SKM-1 (cell line): Measurements from ENCODE around the gene QTRT2.

Experiments
- DNase-seq: peaks from one replicate; lab custom pipeline; 2025; ENCODE audit not compliant: unreplicated experiment; lab: John Stamatoyannopoulos, UW

The QTRT2 gene

DNA sequence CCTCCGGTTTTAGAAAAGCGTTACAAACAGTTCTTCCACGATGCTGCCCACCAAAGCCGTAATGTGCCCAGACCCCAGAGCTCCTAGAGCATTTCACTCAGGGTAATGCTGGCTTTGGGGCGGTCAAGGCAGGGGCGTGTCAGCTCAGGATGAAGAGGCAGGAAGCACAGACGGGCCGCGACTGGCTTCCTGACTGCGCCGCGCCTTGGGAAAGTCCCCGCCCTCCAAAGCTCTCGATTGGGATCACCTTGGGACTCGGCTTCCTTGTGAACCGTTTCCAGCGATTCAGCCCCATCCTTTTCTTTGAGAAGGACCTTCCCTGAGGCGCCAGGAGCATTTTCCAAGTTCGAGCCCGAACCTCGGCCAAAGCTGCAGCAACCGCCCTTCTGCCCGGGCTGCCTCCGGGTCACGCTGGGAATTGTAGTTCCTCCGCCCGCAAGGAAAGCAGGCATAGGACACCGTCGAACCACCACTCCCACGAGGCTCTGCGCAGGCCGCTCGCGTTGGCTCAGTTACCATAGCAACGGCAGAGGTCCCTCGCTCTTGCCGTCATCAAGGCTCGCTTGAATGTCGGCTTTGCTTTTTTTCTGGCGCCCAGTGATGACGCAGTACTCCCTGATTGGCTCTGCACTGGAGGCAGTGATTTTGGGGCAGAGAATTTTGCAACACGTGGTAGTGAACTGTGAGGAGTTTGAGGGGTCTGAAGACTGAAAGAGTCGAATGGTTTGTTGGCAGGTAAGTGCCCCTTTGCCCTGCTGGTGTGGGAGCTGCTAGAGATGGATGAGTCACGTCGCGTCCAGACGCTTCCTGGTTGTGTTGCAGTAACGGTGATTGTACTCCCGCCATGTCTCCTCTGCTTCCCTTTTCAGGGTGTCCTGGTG, at the start of gene QTRT2, which contains the start of gene CCDC191:
TSS of gene QTRT2 (plus strand) at position 608 of the 881 bp plus-strand sequence. CDS start 8,521 bp downstream, outside the sequence.
TSS of gene CCDC191 (minus strand) at position 397 of the 881 bp plus-strand sequence. CDS start at position 337, 60 bp downstream.
- peak; percentile 99 for DNase-seq

DNA sequence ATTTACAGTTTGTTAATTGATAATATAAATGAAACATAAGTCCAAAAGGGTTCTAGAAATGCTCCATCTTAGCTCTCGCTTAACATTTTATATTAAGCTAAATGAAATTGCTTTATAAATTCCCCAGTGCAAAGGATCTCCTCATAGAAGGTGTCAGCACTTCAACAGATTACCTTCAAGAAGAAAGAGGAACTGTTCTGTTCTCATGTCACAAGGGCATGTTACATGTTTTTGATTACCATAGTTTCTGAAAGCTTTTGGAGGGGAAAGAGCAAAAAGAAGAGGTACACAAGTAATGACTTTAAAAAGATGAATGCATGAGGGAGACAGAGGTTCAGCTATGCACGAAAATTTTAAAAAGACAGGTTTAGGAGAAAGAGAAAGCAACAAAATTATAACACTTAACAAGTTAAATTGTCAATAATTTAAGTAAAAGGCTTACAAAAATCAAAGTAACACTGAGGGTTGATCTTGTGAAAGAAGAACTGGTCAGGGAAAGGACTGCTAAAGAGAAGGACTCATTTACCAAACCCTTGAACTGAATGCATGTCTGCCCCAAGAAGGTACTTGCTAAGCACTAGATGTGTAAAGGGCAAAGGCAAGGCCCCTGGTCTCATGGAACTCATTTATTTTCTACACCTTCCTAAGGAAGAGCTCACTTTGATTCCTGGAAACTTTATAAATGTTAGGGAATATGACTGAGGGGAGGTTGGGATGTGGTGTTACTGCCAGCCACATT, 45.3 kb upstream of the QTRT2 start:
- DNase-seq = no peak

DNA sequence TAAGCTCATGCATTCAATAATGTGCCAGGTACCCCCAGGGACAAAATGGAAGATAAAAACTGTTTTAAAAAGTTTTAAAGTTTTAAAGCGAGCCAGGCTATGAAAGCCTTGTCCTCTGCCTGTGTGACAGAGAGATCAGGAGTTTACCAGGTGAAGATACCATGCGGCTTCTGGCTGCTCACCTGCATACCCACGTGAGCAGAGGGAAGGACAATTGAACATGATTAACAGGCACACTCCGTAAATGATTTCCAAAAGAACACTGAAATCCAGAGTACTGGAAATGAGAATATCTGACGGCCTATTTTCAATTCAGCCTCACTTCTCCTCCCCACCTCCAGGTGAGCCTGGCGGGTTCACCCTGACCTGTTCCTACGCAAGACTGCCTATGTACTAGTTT, 42.3 kb upstream of the QTRT2 start:
- no peak for DNase-seq

DNA sequence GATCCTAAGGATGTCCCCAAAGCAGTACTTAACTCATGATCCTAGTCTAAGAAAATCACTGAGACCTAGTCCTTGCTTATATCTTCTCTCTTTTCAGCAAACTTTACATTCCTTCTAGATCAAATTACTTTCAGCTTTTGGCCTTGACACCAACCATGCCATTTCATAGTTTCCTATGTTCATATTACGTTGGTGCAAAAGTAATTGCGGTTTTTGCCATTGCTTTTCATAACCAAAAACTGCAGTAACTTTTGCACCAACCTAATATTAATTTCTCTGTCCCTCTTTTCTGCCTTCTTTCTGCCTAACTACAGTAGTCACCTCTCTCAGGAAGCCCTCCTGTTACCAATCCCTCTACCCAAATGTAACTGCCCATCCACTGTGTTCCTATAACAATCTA, 37.1 kb upstream of the QTRT2 start:
- DNase-seq = no peak

DNA sequence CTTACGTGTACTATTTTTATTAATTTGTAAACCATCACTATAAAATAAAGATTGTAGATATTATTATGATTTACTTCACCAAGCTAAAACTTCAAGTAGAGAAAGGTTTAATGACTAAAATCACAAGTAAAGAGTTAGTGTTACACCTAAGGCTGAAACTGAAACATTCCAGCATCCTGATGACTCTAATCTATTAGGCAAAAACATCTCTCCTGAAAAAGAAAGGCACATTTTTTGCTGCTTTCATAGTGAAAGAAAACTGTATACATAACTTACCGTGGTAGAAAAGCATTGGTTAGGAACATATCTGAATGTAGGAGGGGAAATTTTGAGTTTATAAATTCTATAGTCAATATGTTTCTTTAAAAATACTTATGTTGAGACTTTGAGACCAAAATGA, 35.6 kb upstream of the QTRT2 start:
- DNase-seq = no peak

DNA sequence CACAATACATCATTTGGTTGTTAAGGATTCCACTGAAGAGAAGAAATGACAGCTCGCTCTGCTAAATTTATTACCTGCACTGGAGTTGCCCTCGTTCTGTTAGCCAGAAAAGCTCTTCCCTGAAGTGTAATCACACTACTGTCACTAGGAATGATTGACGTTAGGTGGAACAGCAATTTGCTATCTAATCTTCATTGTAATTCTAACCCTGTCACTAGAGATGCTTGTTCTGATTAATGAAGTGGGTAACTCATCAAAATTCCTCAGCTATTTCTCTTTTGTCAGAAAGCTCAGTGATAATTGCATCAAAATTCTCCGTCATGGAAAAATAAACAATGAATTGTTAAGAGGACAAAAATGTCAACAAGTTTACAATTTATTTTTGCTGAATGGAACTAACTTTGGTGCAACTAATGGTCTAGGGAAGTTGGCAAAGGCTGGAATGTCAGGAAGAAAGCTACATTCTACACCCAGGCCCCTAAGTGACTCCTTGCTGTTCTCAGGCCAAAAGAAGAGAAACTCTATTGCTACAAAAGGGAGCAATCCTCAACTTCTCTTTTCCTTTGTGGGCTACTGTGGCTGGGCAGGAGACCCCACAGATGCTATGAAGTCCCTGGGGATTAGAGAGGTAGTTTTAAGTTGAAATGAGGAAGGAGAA, 34.3 kb upstream of the QTRT2 start:
- DNase-seq = no peak

DNA sequence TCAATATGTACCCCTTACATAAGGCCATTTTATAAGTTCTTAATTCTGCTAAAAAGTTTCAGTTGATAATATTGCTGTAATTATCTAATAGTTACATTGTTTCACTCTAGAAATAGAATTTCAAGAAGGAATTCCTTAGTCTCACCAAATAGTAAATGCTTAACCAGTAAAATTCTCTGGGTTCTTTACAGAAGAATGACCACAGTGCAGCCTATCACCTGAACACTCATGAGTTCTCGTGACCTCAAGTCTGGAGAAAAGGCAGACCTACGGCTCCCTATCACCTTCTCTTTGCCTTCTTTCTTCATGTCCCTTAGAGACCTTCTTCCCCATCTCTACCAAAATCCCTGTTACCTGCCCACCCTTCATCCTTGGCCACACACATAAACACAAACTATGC, 31.1 kb upstream of the QTRT2 start:
- DNase-seq = no peak

DNA sequence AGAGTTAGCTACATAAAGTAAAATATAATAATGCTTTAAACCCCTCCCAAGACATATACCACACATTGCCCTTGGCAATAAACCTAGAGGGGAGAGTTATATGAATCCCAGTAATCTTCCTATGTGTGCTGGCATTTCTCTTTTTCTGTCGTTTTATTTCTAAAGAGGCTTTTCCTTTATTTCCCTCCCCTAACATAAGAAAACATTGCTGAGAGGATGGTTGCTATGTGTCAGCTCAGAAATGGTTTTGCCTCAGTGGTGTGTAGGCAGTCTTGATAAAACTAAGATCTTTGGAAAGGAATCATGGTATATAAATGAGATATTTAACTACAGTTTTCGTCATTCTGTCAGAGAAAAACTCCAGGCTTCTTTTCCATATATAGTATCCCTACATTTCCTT, 30.2 kb upstream of the QTRT2 start:
- DNase-seq = no peak

DNA sequence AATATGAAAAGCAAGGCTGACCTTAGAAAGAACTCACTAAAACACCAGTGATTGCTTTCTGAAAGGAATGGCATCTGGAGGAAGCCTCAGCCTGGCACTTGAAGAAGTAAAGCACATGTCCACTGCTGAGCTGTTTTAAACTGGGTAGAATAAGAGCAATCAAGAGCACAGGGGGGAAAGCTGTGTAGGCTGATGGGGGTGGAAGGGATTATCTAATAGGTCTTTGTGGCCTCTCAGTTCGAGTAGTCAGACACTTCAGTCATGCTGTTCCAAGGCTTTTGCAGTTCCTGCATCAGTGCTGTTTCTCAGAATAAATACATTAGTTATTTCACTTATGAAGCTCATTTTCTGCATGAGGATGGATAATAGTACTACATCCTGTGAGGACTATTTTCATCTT, 22.8 kb upstream of the QTRT2 start:
- DNase-seq = no peak

DNA sequence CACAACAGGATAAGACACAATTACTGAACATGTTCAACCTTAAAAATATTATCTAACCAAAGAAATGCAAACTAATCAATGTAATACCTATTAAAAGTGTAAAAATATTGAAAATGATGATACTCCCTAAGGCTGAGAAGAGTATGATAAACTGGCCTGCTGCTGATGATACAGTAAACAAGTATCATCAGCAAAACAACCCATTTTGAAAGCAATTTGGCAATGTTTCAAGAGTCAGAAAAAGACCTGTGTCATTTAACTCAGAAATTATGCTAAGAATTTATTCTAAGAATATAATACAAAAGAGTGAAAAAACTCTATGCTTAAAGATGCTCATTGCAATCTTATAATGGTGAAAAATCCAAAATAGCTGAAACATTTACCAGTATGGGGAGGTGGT, 22.3 kb upstream of the QTRT2 start:
- DNase-seq = no peak

DNA sequence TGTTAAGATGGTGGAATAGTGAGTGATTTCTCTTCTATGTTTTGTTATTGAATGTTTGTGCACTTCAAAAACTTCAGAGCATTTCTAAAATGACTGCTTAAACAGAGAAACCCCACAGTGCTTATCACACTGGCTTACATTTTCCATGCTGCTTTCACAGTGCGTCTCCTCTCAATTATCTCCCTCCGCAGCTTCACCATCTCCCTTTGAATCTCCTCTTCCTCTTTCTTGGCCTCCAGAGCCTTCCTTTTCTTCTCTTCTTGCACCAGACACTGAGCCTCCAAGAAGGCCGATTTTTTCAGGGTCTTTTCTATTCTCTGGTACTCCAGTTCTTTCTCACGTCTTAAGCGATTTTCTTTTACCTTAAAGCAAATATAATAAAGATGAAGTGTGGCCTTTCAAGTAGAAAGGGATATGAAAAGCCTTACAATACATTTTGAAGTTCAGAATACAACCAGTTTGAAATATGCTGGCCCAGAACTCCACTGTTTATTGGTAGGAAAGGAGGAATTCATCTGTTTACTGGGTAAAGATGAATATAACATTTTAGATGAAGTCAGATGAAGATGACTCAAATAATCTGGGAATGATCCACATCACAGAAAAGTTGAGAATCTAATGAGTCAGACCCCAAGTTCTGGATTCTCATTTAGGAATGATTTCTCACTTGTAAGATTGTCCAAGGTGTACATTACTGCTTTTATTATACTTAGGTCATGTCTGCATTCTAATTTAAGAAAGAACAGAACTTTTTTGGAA, 21.6 kb upstream of the QTRT2 start:
- DNase-seq = no peak

DNA sequence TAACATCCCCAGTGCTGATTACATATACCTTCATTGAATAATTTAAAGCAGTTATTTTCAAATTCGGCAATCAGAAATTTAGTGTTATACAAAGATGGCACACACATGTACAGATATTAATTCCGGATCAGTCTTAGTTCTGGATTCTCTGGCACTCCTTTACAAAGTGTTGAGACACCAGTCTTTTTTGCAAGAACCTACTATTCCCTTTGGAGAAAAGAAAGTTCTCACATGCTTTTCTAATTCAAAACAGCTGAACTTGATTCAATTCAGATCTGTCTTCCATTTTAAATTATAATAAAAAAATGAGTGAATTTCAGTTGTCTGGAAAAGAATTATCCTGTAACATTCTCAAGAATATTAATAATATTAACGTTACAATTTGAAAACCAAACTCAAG, 20.6 kb upstream of the QTRT2 start:
- no peak for DNase-seq

DNA sequence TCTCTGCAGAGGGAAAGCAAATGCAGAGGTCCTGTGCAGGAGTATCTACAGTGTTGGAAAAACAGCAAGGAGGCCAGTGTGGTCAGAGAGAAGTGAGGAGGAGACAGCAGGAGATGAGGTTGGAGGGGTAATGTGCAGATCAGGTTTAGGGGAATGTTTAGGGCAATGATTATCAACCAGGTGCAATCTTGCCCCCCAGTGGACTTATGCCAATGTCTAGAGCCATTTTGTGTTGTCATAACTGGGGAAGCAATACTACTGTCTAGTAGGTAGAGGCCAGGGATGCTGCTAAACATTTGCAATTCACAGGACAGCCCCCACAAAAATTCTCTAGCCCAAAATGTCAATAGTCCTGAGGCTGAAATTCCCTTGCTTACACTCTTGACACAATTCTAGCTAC, 13.3 kb upstream of the QTRT2 start:
- no peak for DNase-seq

DNA sequence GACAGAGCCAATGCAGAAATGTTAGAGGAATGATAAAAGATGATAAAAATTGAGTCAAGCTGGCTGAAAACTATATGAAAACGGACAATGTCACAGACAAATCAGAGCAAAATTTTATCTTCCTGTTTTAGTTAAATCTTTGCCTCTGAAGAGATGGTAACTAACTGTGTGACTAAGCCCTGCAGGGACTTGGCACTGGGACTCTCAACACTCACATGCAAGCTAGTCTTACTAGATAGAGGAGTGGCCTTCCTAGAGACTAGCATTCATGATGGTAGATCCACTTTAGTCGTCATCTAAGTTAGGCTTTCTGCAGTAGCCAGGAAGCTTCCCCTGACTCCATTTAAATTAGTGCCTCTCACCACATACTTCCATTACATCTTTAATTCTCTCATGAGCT, 4.3 kb upstream of the QTRT2 start:
- DNase-seq = no peak

DNA sequence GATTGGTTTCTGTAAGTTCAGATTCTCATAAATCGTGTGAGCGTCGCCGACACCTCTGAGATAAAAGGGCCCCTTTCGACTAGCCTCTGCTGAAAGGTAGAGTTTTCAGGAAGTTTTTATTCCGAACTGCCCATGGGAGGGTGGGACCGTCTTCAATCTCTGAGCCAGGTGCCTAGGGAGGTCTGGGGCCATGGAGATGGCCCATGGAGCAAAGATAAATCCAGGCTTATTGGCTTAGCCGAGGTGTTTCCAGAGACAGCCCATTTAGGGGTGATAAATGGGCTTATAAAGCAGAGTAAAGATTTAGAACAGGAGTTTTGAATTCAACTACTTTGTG, 442 bp downstream of the QTRT2 start:
- DNase-seq = no peak

DNA sequence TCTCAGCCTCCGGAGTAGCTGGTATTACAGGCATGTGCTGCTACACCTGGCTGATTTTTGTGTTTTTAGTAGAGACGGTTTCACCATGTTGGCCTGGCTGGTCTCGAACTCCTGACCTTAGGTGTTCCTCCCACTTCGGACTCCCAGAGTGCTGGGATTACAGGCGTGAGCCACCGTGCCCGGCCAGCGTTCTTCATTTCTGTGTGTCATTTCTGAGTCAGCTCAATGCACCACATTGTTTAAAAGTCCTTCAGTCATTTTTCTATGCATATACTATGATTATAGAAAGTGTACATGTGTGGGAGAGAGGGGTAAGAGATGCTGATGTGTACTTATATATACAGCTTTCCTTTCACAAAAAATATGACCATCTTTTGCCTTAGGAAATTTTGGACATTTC, 2.1 kb downstream of the QTRT2 start:
- DNase-seq = no peak

DNA sequence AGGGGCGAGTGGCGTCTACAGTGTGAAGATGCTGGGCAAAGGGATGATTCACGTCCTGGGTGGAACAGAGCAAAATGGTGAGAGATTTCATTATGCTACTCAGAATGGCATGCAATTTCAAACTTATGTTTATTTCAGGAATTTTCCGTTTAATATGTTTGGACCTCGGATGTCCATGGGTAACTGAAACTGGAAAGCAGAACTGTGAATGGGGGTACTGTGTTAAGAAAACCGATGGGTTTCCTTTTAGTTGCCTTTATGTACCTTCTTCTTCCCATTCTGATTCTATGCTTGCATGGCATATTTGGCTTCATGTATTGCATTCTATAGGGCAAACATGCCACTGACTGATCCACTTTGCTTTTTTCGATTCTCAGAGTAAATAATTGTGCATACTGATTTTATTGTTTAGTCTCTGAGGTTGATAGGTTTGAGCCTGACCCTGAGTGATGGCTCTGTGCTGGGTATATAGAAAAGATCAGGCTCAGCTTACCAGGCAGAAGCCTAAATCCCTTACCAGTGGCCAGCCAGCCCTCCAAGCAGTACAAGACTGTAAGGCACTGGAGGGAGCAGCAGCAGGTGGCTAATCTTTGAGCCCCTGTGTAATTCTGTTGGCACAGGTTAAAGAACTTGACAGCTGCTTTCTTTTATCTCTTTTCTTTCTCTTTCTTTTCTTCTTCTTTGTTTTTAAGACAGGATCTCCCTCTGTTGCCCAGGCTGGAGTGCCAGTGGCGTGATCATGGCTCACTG, 4.5 kb downstream of the QTRT2 start:
- no peak for DNase-seq

DNA sequence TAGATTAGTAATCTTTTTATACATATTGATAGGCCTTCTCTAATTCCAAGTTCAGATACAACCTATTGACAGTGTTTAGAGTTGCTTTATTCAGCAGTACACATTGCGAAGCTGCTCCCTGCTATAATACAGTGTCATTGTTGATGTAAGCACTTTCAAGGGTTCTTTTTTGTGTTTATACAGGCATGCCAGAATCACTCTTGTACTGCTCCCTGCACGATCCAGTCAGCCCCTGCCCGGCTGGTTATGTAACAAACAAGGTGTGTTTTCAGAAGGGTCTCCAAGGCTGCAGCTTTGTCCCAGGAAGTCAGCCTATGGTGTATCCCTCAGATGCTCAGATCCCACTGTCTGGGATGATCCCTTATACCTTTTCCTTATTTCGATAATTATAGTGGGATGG, 11.3 kb downstream of the QTRT2 start:
- DNase-seq = no peak

DNA sequence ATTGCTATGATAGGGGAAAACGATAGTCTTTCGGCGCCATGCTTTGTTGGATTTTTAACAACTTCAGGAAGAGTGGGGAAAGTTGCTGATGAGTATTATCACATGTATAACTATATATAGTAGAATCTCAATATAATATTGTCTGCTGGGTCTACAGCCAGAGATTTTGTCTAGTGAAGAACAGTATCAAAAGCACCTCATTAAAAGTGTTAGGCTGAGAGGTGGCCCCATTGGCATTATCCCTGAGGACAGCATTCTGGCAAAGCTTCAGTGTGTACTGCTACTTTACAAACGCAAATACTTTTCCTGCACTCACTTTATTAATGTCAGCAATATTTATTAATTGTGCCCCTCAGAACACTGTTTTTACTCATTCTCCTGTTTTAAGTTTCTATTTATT, 11.8 kb downstream of the QTRT2 start:
- DNase-seq = no peak

DNA sequence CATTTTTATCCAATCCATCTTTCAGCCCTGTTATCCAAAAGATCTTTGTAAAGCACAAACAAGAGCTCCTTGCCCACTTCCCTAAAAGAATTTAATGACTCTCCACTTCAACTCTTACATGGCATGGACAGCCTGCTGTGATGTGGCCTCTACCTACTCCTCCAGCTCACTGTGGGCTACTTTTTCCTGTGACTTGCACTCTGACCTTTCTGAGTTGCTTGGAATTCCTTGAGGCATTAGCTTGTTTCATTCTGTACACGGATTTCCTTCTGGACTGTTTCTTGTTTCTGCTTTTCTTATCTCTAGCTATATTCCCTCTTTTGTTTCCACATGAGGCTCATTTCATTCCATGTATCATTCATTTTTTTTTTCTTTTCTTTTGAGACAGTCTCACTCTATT, 15.2 kb downstream of the QTRT2 start:
- no peak for DNase-seq
